Midbrain (tissue), 1 donor: Measurements from ENCODE around the gene PHETA1.

ENCODE experiments used
- DNase-seq: peaks from one replicate; lab custom pipeline; 2025; lab: John Stamatoyannopoulos, UW

The PHETA1 gene

DNA sequence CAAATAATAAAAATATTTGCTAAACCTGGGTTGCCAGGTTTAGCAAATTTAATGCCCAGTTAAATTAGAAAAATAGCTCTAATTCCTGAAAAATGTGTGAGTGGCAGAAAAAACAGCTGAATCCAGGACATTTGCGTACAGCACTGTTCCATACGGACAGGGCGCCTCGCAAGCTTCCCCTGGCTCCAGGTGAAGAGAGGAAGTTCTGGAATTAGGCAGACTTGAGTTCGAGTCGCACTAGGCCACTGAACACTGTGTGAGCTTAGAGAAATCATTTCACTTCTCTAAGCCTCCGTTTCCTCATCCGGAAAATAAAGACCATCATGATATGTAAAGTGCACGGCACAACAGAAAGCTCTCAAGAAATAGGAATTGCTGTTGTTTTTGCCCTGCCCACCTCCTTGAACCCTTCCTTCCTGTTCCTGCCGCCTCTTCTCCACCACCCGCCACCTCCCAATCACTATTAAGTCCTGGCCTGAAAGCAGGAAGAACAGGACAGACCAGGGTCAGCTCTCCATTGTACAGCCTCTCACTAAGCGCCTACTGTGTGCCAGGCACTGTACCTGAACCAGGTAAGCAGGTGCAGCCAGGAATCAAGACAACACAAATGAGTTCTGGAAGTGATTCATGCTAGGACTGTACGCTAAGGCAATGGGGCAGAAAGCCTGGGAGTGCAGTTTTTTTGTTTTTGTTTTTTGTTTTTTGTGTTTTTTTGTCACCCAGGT is 763 bp upstream of the PHETA1 start:
- DNase-seq, result no peak

DNA sequence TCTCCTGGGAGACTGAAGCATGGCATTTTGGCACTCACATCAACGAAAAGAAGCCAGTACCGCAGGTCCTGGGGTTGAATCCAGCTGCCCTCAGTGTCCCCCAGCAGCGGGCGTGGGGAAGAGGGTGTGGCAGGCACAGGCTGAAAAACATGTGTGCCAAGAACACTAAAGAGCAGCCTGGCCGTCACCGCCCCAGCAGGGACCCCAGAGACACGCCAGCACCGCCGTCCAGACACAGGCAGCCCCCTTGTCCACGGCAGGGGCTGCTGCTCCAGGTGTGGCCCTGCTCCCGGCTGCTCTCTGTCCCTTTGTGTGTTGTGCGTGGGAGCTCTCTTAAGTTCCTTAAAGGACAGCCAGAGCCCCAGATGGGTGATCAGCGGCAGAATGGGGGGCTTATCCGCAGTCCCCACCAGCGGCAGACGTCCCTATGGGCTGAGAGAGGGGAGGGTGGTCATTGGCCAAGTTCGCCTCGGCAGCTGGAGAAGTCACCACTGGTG is 556 bp downstream of the PHETA1 start:
- DNase-seq, result no peak

DNA sequence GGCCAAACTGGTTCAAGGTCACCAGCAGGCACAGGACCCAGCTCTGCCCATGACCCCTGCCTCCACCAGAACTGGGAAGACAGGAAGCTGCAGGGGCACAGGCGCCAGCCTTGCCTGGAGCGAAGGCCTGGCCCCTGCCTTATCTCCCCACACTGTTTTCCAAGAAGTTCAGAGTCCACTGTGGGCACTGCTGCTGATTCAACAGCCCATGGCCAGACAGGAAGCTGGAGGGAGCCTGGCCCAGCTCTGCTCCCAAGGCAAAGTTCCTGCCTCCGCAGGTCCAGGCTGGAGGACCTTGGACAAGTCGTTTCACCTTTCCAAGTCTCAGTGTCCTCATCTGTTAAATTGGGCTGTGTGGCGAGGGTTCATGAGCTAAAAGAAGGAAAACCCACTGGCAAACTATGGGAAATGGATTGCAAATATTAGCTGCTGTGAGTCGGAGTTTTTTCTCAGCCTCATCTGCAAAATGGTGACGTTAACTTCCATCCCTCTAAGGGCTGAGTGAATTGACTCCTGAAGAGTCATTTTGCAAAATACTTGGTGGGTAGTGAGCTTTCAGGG is 1.2 kb downstream of the PHETA1 start:
- DNase-seq, result no peak

DNA sequence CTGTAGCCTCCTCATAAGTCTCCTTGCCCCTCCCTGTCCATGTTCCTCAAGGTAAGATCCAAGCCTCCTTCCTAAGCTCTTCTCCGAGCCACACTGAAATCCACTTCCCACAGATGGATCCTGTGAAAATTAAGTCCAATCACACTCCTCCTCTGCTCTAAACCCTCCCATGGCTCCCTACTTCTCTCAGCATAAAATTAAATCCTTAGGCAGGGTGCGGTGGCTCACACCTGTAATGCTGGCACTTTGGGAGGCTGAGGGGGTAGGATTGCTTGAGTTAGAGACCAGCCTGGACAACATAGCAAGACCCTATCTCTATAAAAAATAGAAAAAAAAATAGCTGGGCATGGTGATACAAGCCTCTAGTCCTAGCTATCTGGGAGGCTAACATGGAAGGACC is 2.3 kb downstream of the PHETA1 start:
- DNase-seq, result no peak

DNA sequence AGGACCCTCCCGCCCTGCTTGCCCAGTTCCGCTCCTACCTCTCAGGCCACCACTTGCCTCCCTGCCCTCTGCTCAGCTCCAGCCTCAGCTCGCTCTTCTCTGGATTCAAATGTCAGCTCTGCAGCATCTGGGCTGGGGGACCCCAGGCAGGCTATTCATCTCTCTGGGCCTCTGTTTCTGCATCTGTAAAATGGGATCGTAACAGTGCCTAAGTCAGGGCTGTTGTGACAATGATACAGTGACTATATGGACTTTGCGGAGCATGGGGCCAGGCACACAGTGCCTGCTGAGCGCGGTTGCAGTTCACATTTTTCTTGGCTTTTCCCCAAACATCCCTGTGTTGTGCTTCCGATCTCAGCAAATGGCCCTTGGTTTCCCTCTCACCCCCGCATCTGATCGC is 2.8 kb downstream of the PHETA1 start:
- DNase-seq, result no peak

DNA sequence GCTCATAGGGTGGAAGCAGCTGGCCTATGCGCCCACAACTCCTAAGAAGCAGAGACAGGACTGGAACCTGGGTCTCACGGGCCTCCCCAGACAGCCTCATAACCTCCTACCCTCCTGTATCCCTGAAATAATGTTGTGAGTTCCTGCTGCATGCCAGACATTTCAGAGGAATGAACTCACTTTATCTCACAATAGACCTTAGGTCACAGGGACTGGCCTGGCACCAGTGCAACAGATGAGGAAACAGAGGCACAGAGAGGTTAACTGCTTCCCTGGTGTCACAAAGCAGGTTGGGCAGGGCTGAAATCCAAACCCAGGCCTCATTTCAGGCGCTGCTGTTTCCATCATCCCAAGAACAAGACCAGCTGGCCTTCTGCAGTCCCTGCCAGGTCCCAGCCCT is 5.3 kb downstream of the PHETA1 start:
- DNase-seq, result no peak

DNA sequence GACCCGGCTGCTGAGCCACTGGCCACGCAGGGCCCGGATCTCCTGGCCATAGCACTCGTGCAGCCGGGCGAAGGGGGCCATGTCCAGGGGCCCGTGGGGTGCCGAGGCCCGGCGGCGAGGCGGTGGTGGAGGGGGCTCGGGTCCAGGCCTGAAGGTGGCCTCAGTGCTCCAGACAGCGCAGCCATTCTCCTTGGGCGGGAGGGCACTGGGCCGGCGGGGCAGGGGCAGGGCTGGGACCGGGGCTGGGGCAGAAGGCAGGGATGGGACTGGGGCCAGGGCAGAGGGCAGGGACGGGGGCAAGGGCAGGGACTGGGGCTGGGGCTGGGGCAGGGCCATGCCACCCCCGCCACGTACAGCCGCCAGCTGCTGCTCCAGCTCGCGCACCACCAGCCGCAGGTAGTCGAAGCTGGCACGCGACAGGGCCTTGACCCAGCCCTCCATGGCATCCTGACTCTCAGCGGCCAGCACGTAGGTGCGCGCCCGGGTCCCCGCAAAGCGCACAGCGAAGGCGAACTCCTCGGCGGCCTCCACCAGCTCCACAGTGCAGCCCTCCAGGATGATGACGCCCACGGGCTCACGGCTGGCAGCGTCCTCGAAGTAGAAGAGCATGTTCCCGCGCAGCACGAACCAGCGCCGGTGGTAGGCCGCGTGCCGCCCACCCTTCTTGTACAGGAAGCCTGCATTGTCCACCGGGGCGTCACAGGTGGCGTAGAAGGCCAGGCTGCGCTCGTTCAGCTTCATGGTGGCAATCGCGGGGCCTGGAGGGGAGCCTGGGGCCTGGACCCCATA is 6.0 kb downstream of the PHETA1 start:
- no peak for DNase-seq

DNA sequence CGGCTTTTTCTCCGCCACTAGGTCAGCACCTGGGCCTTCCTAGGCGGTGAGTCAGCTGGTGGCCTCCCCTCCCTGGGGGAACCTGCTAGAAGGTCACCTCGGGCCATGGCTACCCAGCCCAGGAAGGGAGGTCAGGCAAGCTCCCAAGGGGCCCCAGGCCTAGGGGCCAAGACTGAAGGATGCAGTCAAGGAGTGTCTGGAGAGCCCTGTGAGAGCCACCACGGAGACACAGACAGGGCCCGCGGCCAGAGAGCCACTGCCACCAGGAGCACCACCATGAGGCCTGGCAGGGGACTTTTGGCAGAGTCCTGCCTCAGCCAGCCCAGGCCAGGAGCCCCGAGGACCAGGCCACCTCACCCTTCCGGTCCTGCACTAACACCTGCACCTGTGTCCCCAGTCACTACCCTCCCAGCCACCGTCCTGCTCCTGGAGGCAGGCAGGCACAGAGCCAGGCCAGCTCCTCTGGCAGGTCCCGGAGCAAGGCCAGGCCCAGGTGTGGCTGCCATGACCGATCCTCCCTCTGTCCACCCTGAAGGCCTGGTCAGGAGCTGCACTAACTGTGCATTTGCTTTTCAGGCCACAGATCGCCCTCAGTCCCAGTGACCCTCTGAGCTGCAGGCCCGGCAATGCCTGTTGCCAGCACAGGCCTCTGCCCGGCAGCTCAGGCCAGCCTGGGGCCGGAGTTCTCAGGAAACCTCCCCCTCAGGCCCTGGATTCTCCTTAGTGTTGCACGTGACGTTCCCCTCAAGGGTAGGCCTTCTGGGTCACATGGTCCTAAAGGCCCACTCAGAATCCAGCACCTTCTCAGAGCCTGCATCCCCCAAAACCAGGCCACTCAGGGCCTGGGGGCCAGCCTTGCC is 6.9 kb downstream of the PHETA1 start:
- DNase-seq, result no peak

DNA sequence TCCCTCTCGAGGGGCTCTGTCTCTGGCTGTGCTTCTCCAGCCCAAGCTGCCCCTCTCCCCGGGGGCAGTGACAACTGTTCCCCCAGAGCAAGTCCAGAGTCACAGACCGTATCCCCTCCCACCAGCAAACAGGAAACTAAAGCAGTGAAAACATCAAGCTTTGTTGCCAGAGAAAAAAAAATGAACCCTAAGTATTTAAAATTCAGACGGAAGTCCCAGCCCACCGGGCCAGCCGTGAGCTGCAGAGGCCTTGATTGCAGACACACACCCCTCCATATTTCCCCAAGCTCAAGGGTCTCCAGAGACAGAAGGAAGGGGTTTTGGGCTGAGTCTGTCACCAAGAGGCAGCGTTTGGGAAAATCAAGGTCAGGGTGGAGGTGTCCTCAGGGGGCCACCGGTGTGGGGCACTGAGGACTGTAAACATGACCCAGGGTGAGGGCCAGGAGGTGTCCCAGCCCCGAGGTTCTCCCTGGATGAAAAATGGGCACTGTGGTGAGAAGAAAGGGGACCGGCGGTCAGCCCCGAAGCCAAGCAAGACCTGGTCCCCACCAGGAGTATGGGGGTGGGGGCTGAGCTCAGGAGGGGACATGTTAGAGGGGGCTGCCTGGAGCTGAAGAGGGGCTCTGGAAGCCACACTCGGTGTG is 7.7 kb downstream of the PHETA1 start:
- no peak for DNase-seq

DNA sequence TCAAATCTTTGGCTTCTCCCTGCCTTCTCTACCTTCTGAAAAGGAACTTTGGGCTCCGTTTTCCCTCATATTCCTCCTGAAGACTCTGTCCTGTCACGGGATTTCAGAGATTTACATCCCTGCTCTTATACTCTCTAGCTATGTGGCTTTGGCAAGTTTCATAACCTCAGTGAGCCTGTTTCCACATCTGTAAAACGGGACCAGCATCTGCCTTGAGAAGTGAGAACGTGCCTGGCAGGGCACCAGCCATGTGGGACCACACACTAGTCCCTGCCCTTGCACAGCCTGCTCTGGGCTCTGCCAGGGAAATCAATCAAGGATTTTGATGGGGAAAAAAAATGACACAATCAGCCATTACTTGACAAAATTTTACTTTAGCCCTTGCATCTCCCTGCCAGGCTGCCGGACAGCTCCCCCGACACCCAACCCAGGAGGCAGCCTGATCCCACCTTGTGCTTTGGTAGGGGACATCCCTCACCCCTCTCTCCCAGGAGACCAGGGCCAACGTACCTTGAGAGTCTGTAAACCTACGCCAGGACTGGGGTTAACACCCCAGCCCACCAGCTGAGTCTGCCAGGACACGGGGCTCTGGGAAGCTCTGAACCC is 8.5 kb downstream of the PHETA1 start:
- DNase-seq, result no peak

DNA sequence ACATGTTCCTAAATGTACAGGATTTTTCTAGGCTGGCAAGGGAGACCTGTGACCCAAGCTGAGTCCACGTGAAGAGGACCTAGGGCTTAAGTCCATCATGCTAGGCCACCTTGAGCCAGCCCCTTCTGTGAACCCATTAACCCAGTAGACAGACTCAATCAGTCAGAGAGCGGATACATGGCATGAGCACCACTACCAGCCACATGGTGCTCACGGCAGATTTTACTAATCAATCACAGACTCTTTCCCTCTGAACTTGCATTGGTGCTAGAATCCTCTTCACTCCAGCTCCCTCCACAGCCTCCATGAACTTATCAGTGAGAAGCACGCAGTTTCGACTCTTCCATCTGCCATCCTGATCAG is 9.0 kb downstream of the PHETA1 start:
- no peak for DNase-seq

DNA sequence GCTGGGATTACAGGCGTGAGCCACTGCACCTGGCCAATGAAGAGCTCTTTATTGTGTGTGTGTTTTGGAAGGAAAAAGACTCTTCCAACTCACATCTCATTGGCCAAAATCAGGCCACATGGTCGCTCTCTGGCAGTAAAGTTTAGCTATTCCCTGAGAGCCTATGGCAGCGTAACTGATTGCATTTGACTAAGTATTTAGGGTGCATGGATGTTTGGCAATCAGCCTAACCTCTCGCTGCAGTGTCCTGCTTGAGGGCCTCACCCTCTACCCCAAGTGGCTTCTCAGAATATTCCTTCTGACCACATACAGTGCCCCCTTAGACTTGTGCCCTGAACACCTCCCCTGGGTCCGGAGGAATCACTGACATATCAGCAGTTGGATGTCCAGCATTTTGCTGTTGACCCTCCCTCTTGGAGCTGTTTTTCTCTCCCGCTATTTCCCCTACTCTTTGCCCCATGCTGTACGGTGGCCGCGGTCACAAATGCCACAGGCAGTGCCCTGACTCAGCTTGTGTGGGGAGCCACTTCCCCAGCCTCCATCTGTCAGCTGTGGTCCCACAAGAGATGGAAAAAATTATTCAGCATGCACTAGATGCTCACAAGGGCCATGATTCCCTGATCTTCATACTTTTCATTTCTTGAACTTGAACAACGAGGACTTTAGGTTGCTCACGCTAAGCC is 9.5 kb downstream of the PHETA1 start:
- DNase-seq, result no peak

DNA sequence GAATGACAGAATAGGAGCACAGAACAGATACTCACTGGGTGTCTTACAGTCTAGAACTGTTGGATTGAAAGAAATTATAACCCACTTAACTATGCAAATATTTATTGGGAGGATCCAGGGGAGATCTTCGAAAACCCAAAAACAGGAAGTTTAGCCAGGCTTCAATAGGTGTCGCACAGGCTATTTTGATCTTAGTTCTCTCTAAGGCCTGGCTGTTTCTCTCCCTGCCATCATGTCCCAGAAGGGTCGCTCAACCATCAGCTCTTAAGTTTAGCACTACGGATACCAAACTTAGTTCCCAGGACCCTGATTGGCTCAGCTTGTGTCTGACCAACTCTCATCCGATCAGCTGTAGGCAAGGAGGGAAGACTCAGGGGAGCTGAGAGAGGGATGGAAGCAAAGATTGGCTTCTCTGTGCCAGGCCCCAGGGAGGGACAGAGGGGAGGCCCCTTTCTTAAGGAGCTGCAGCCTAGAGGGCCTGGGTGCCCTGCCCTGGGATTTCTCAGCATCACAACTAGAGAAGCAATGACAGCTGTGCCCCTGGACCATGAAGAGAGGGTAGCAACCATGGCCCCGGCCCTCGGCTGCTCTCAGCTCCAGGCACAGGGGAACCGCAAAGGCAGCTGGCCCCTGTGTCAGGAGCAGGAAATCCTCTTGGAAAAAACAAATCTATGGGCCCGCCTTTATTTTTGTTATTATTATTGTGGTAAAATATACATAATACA is 13.5 kb downstream of the PHETA1 start:
- DNase-seq, result no peak

DNA sequence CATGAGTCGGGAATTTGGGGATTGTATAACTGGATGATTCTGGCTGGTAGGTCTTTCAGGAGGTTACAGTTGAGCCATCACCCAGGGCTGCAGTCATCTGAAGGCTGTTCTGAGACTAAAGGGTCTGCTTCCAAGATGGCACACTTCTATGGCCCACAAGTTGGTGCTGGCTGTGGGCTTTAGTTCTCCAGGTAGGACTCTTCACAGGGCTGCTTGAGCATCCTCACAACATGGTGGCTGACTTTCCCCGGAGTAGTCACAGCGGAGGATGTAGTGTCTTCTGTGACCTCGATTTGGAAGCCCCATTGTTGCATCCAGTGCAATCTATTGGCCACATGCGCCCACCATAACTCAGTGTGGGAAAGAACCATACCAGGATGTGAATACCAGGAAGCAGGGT is 14.4 kb downstream of the PHETA1 start:
- DNase-seq, result no peak

DNA sequence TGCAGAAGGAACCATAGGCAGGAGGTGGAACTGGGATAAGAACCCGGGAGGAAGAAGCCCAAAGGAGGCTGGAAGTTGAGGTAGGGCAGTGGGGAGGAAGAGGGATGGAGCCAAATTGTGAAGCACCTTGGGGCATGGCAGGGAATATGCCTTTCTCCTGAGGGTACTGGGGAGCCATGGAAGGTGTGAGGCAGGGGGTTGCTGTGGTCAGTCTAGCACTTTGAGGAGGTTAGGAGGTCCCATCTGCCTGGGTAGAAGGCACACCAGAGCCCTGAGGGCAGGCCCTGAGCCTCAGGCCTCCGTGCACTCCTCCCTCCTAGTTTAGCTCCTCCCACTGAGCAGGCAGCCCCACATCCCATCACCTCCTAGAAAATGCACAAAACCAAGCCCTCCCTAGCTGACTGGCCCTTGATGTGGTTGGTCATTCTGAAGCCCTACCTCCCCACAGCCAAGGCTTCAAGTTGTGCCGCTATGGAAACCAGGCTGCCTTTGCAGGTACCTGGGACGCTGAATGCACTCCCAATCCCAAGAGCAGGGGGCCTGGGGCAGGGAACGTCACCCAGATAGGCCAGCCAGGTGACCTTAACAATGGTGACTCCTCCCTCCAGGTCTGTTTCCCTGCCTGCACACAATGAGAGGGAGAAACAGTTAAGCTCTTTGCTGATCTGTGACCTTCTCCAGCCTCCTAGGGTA is 15.1 kb downstream of the PHETA1 start:
- no peak for DNase-seq

DNA sequence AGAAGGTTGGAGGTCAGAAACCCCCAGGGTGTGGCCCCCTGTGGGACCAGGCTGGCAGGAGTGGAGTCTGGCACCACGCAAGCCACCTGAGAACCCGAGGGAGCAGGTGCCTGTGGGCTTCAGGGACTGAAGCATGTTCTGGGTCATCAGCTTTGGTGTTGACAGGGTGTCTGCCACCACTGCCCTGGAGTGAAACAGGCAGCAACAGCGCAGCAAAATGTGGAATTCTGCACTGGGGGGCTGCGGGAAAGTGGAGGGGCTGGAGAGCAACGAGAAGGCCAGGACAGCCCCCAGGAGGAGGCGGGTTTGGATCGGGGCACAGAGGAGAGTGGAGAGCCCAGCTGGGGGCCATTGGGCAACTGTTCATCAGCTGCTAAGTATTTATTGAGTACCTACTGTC is 15.9 kb downstream of the PHETA1 start:
- no peak for DNase-seq

DNA sequence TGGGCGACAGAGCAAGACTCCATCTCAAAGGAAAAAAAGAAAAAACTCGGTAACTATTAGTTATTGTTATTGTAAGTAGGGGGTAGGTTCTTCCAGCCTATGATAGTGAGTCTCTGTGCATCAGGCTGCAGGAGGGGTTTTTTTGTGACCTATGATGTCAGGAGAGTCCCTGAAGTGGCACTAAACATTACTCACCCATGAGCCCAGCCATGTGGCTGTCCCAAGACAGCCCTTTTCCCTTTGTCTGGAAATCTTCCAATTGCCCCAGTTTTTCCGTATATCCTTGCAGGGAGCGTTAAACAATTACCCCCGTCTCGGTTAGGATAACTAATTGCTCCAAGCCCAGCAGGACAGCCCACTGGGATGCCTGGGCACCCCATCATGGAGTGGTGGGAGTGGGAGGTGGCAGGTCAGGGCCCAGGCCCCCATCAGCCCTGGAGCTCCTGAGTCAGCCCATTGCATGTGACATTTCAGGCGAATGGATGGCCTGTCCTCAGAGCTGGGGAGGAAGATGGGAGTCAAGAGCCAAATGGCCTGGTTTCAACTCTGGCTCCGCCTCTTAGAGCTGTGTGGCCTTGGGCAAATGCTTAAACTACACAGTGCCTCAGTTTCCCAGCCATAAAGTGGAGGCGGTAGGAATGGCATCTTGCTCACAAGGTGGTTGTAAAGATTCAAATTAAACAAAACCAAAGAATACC is 16.4 kb downstream of the PHETA1 start:
- DNase-seq, result no peak

DNA sequence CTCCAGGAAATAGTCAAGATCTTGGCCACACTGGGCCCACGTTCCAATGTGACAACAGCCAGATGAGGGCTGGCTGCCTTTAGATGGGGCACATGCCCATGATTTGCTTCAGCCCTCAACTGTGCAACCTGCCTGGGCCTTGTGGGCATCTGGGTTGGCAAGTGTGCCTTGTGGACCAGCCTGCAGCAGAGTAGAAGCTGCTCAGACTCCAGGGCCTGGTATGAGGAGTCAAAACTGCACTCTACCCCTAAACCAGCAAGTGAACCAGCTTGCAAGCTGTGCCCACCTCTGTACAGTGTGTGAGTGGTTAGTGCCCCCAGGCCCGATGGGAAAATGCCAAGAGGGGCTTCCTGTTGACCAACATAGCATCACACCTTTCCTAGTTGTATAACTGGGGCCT is 17.9 kb downstream of the PHETA1 start:
- DNase-seq, result no peak
